DMS114 treated with DMSO at 0.1 percent for 48 hours (cell line): Measurements from ENCODE around the gene MAST4.
A peak's percentile ranks its signal among the peaks of the same experiment; 100 is the strongest.

ENCODE experiments used
- DNase-seq: peaks from one replicate; lab custom pipeline; 2025; ENCODE audit not compliant: unreplicated experiment; lab: John Stamatoyannopoulos, UW

Gene MAST4

DNA sequence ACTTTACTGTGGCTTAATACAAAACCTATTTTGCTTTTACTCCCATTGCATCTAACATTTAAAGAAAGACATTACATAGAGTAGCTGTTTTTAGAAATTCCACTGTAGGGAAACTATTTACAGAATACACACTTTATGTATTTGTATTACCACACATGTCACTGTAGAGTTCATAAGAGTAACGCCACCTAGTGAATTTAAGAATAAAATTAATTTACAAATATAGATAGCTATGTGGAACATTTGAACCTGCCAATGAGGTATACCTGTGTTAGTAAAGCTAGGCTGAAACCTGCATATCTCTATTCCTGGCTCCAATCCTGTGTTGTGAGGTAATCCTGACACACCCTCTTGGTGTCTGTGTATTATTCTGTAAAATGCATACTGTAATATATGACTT, 234.4 kb downstream of the MAST4 start:
- no peak for DNase-seq

DNA sequence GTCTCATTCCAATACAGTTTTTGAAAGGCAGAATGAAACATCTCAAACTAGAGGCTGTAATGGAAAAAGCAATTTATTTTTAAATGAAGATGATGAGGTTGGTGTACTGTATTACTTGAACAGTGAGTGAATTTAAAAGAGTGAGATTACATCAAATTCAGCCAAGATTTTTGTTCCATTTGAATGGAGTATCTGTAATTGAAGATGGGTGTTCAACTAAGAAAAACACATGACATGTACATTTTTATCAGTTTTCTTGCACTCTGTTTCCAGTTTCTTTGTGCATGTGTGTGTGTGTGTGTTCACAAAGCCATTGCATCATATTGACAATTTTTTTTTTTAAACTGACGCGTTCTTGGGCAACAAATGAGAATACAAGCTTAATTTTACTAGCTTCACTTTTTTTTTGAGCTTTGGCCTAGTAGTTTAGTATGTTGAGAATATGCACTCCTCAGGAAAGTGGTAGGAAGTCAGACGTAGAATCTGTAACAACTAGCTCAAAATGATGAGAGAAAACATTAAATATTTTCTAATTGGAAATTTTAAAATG, 243.5 kb downstream of the MAST4 start:
- DNase-seq, result no peak

DNA sequence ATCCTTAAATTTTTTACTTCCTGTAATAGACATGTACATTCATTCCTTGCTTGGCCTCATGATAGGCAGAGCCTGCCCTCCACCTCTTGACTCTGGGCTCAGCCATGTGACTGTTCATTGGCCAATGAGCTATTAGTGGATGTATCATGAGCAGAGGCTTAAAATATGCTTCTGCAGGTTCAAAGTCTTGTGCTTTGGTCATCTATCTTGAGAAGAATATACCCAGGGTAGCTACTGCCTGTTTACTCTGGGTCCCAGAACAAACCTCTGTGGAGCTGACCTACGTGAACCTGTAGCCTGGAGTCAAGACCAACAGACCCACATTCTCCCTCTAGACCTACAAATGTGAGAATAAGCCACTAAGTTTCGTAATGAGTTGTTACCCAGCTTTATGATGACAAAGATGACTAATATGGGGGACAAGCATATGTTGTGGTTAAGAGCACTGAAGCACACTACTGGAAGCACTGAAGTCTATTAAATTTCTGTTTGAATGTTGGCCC, 244.4 kb downstream of the MAST4 start:
- no peak for DNase-seq

DNA sequence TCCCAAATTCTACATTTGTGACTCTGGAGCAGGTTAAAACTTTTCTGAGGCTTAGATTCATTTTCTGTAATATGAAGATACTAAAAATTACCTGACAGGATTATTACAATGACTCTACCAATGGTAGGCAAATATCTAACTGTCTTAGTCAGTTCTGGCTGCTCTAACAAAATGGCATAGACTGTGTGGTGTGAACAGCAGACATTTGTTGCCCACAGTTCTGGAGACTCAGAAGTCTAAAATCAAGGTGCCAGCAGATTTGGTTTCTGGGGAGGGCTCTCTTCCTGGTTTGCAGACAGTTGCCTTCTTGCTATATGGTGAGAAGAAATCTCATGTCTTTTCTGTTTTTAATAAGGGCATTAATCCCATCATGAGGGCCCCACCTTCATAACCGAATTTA, 245.1 kb downstream of the MAST4 start:
- no peak for DNase-seq

DNA sequence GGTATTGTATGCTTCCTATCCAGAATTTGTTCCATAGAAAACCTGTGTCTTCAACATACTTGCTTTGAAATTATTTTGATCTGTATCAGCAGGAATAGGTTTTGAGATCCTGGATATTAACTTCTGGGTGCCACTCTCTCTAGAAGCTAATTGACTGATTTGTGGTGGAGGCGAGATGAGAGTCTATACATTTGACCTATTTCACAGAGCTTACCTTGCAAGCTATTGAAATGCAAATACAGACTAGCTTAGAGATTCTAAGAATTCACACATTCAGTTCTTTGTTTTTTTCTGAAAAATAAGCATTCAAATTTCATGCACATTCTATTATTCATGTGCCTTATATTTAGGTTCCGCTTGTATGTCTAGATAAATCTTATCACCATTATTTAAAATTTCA, 246.3 kb downstream of the MAST4 start:
- no peak for DNase-seq

DNA sequence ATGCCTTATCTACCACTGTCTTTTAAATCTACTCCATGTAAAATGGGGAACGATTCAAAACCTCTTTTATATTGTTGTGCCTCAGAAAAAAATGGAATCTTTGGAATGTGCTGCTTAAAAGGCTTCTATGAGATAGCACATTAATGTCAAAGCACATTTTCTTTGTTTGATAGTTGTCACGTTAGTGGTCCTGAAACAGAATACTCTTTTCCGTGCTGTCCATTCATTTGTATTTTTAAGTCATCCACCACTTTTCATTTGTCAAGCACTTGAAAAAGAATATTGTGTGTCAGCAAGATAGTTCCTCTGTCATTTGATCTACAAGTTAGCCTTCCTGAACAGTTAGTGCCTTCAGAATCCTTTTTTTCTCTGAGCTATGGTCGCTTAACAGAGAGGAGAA, 246.9 kb downstream of the MAST4 start:
- no peak for DNase-seq

DNA sequence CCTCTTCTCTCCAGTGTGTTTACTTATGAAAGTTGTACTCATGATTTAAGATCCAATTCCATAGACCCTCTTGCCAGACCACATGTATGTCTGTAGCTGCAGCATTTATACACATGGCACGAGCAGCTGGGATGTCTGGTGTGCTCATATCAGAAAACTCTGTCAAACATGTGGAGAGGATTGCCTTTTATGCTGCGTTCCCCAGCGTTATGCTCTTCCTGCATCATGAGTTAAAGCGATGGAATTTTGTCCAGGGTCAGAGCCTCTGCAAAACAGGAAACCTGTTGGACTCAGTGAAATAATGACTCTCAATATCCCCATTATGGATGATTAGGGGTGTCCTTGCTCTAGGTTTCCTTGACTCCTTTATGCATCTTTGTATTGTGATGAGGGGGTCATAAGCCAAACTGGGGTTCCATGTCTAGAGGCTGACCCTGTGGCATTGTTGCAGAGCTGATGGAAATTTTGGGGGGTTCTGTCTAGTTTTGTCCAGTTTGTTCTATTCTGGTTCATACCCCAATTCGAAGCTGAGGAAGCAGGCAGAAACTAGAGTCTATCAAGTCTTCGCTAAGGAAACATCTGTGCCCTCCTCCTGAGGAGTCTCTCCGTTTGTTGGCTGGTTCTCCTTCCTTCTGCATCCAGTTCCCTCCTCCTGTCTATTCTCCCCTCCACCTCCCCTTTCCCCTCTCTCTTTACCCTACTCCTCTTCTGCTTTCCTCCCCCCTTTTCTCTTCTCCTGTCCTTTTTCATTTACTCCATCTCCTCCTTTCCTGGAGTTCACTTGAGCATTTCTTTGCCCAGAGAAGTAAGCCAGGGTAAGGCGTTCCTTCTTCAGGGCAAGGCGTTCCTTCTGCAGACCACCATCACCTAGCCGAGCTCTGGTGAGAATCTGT, 252.8 kb downstream of the MAST4 start:
- DNase-seq, result no peak

DNA sequence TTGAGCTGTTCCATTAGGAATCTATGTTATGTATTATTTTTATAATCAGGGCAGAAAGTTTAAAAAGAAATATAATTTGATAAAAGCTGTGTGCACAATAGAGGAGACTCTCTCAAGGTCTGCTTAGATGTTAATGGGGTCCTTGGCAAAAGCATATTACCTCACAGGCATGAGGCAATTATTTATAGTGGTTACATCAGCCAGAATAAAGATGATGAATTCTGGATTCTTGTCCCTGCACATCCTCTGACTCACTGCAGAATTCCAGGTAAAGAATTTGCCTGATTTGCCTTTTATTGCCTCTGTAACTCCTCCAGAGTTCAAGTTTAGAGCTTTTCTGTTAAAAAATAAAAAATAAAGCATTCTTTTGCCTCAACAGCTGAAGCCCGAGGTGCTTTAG, 253.6 kb downstream of the MAST4 start:
- no peak for DNase-seq

DNA sequence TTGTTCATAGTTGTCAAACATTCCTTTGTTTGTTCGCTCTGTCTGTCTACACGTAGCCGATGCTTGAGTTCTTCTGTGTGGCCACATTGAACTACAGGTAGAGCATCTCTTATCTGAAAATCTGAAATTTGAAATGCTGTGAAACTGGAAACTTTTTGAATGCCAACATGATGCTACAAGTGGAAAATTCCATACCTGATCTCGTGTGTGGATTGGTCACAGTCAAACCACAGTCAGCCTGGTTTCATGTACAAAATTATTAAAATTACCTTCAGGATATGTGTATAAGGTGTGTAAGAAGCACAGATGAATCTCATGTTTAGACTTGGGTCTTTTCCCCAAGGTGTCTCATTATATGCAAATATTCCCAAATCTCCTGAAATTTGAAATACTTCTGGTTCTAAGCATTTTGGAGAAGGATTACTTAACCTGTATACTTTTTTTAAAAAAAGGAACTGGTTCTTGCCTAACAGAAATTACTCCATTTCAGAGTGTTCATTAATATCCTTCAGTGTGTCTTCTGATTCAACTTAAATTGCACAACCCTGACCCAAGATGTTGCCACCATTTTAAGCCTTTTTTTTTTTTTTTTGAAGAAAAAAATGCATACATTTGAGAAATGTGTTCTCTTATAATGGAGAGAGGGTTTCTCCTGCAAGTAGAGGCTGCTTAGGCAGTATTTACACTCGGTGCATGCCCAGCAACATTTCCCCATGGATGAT, 254.3 kb downstream of the MAST4 start:
- DNase-seq, result no peak

DNA sequence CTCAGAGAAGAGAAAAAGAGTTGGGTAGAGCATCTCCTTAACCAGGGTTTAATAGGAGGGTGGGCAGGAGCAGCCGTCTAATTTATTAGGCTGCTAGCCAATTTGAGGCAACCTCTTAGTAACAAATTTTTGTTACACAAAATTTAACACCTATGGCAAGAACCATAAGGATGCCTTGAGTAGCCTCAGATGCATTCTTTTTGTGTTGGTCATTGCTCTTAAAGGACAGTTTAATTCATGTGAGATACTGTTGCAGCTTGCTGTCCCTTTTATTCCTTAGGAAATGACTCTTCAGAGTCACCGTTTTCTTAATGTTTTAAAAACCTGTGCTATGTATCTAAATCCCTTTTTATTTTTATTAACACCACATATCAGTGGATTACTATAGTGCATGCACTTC, 255.1 kb downstream of the MAST4 start:
- no peak for DNase-seq

DNA sequence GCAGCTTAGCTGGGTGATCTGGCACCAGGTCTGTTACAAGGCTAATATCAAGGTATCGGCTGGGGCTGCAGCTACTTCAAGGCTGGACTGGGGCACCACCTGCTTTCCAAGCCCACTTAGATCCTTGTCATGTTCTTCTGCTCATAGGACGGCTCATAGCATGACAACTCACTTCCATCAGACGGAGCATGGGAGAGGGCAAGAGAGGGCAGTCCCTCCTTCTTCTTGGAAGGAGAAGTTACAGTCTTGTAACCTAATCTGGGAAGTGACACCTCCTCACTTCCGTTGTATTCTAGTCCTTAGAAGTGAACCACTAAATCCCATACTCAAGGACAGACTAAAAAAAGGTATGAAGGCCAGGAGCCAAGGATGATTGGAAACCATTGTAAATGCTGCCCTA, 258.2 kb downstream of the MAST4 start:
- no peak for DNase-seq

DNA sequence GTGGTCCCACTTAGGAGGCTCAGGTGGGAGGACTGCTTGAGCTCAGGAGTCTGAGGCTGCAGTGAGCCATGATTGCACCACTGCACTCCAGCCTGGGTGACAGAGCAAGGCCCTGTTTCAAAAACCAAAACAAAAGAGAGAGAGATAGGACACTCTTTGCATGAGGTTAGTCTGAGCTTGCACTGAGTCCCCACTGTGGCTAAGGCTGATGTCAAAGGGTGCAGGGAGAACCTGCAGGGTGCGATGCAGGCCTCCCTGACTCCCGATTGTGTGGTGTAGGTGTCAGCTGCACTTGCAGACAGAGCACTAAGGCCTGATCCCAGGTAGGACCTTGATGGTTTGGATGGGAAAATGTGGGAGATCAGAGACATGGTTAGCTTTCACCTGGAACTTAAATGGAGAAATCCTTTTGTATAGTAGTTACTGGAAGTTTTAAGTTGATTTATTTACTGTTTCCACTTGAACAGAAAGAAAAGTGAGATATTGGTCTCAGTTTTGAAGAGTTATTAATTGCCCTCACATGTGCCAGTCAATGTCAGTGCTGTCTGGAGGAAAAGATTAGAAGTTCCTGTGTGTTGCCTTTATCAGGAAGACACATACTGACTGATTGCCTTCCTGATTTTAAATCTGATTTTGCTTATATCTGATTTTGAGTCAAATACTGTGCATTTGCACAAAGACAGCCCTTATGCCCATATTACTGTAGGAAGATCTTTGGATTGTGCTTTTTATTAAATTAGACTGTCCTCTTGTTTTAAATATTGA, 260.0 kb downstream of the MAST4 start:
- DNase-seq, result no peak

DNA sequence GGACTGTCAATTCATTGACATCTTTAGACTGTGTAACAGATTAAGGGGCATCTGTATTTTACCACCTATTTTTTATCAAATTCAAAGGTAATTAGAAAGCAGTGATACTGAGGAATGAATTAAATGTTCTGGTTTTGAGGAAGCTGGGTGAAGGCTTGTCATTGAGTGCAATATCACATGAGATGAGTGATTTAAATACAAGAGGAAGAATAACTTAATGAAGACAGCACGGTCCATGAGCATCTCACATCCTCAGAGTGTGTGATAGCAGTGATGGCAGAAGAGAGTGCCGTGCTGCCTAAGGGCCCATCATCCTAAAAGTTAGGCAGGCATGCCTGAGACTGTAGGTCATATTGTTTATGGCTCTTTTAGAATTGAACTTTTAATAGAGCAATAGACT, 263.3 kb downstream of the MAST4 start:
- no peak for DNase-seq

DNA sequence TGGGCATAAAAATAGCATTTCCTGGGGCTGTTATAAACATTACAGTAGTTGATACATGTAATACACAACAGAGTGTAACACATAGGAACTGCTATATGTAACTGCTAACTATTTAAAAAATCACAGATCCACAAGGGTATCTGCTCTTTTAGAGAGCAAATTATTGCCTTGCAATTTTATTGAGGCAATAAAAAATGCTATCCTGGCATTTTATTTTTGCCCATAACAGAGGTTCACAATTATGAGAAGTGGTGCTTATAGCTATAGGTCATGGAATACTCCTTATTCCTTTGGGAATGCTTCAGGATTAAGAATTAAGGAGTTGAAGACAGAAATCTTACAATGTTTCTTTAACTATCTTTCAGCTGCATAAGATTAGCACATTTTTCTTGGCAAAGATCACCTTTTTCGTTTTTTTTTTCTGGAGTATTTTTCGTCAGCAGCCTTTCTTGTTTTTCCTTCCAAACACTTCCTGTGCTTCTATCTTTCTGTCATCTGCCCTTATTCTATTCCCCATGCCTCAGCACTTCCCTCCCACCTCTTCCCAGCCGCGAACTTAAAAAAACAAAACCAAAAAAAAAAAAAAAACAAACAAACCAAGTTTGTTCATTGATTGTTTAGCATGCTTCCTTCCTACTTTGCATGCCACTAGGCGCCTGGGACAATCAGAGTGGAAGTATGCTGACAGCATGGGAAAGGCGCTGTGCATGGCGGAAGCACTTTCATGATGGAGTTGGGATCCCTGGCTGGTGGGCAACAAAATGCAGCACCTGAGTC, 264.2 kb downstream of the MAST4 start:
- DNase-seq, result no peak

DNA sequence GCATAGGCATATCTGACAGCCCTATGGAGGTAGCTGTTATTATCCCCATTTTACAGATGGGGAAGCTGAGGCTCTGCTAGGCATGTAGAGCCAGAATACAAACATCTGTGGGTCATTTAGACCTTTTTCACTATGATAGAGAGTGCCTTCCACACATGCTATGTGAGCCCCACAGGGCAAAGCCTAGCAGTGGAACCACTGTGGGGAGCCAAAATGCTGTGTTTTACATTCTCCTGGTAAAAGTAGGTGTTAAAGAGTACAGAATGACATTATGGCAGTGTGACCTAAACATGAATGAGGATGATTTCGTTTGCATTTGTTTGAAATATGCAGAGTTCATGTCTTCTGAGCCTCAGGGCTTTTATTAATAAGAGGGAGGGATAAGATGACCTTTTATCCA, 265.2 kb downstream of the MAST4 start:
- no peak for DNase-seq

DNA sequence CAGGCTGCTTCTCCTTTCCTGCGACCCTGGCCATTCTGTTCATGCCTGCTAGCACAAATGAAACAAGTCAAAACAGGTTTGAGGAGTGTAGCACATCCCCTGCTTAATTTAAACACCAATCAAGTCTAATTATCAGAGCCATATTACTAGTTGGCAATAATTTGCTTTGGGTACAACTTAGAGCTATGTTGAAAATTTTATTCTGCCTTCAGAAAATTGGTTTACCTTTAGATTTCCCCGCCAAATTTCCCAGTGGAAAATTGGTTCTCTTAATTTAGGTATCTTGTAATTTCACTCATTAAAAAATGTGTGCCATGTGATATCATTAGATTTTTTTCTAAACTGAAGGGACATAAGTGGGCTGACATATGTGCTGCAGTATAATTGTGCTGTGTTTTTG, 265.8 kb downstream of the MAST4 start:
- no peak for DNase-seq

DNA sequence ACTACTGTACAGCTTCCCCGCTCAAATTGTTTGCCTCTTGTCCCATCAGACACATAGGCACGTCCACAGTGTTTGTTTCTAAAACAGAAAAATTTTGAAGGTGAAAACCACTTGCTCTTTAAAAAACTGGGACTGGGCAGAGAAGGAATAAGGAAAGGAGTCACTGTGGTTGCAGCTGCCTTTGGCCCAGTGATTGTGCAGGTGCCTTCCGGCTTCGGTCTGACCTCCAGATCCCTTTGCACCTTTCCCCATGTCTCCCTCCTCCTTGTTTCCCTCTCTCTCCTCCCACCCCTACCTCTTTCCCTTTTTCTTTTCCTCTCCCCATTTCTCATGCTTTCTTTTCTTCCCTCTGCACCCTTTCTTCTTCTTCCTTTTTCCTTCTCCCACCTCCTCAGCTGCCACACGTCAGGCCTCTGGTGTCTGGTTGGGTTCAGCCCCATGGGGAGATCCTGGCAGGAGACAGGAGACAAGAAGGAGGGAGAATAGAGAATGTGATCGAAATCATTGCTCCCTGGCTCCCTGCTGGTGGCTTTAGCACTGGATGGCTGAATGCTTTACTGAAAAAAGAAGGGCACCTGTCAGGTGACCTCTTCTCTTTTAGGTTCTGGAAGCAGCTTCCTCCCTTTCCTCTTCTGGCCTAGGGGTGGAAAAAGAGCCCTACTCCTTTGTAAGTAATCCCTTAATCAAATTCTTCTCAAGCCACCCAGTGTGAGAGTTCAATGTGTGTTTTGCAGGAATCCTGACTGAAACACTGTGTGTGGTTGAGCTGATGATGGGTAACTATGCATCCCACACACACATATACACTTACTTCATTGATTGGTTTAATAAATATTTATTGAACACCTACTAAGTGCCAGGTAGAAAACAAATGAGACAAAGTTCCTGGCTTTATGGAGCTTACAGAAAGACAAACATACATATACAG, 267.3 kb downstream of the MAST4 start:
- no peak for DNase-seq

DNA sequence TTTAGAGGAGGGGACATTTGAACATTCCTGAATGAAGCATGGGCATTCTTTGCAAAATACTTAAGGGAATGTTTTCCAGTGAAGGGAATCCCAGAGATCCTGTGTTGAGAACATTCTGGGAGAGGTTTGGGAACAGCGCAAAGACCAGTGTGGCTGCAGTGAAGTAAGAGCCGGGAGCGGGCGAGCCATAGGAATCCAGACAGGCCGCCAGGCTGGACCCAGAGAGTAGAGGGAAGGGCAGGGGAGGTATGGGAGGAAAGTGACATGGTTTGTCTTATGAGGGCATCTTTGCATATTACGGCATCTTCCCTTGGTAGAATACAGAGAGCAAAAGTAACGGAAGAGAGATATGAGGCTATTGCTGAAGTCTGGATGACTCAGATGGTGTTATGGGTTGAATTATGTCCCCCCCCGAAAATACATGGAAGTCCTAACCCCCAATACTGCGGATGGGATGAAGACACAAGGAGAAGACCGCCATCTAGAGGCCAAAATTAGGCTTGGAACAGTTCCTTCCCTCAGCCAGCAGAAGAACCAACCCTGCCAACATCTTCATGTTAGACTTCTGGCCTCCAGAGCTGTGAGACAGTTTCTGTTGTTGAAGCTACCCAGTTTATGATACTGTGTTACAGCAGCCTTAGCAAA, 268.2 kb downstream of the MAST4 start:
- DNase-seq, result peak; percentile 22
